NT2/D1 (cell line): ENCODE data around the gene IGSF8.
"Not testable (repeated sequence)": the region's sequence is repeated elsewhere in the genome, so short reads cannot be mapped to it uniquely, and the experiment has no call there.

Source experiments
- DNase-seq: peaks from one replicate; pipeline ENCODE4 v3.0.0-alpha.2; 2011; ENCODE audit warnings: low read depth, low spot score
- H3K27me3 ChIP-seq: 2 replicates; pipeline ENCODE4 v1.6.0; 2011; ENCODE audit warnings: mild to moderate bottlenecking; ENCODE audit not compliant: insufficient read length, insufficient read depth
- H3K36me3 ChIP-seq: 2 replicates; pipeline ENCODE4 v1.6.1; 2011; ENCODE audit warnings: mild to moderate bottlenecking, low read length, mixed read lengths; ENCODE audit not compliant: insufficient read depth, insufficient read length
- H3K4me1 ChIP-seq: 2 replicates; pipeline ENCODE4 v1.5.1; 2011; ENCODE audit not compliant: insufficient read depth, insufficient read length
- H3K4me3 ChIP-seq: 2 replicates; pipeline ENCODE4 v1.5.1; 2011; ENCODE audit warnings: low read depth; ENCODE audit not compliant: insufficient read length
- H3K9ac ChIP-seq: 2 replicates; pipeline ENCODE4 v1.6.0; 2011; ENCODE audit warnings: low read depth; ENCODE audit not compliant: insufficient read length
- H3K9me3 ChIP-seq: 2 replicates; pipeline ENCODE4 v1.5.1; 2011; ENCODE audit warnings: mild to moderate bottlenecking, low read length; ENCODE audit not compliant: insufficient read depth
- SUZ12 ChIP-seq: IDR thresholded peaks from 2 replicates; pipeline ENCODE4 v1.6.1; 2011; ENCODE audit not compliant: insufficient read length, insufficient read depth; ENCODE audit errors: extremely low read depth
- YY1 ChIP-seq: IDR thresholded peaks from 2 replicates; pipeline ENCODE4 v1.6.1; 2011; ENCODE audit not compliant: insufficient read length, insufficient read depth
- ZNF274 ChIP-seq: IDR thresholded peaks from 2 replicates; pipeline ENCODE4 v1.6.1; 2011; ENCODE audit warnings: mild to moderate bottlenecking, low read depth, low read length

IGSF8 gene

GRCh38 chr1:160130486-160130885 lies 32.1 kb upstream of the IGSF8 start:
- Histone ChIP-seq H3K4me3 (no peak overlapping the region), H3K9me3 (no peaks in the 10 kb centered on the region), H3K27me3 (no peaks in the 10 kb centered on the region), H3K36me3 (peaks cover 97% of the 10 kb centered on the region), H3K4me1 (no peaks in the 10 kb centered on the region), H3K9ac (no peak overlapping the region)
- TF ChIP-seq ZNF274: no peak
- no peak for TF ChIP-seq SUZ12
- TF ChIP-seq YY1: no peak
- DNase-seq: no peak

- Histone ChIP-seq H3K9ac (no peak overlapping the region), H3K36me3 (peaks cover 97% of the 10 kb centered on the region), H3K27me3 (no peaks in the 10 kb centered on the region), H3K9me3 (no peaks in the 10 kb centered on the region), H3K4me1 (no peaks in the 10 kb centered on the region), H3K4me3 (no peak overlapping the region)
- no peak for DNase-seq
- TF ChIP-seq YY1 (no peak), ZNF274 (no peak), SUZ12 (no peak)
These were observed 31.5 kb upstream of the IGSF8 start for GRCh38 chr1:160129966-160130365.

GRCh38 chr1:160129558-160129957 lies 31.1 kb upstream of the IGSF8 start:
- Histone ChIP-seq H3K4me1 (no peaks in the 10 kb centered on the region), H3K9ac (no peak overlapping the region), H3K9me3 (no peaks in the 10 kb centered on the region), H3K27me3 (no peaks in the 10 kb centered on the region), H3K4me3 (no peak overlapping the region), H3K36me3 (peaks cover 97% of the 10 kb centered on the region)
- no peak for DNase-seq
- TF ChIP-seq SUZ12 (no peak), ZNF274 (no peak), YY1 (no peak)

- H3K27me3 ChIP-seq: no peaks in the 10 kb centered on the region
- no peak overlapping the region for H3K4me3 ChIP-seq
- H3K36me3 ChIP-seq: peaks cover 97% of the 10 kb centered on the region
- TF ChIP-seq ZNF274 (no peak), YY1 (no peak), SUZ12 (no peak)
- no peak for DNase-seq
- no peak overlapping the region for H3K9ac ChIP-seq
- H3K9me3 ChIP-seq: no peaks in the 10 kb centered on the region
- no peaks in the 10 kb centered on the region for H3K4me1 ChIP-seq
These were observed 30.6 kb upstream of the IGSF8 start for GRCh38 chr1:160129046-160129445.

GRCh38 chr1:160128636-160129035 lies 30.2 kb upstream of the IGSF8 start:
- Histone ChIP-seq H3K4me1 (no peaks in the 10 kb centered on the region), H3K36me3 (peaks cover 98% of the 10 kb centered on the region), H3K27me3 (no peaks in the 10 kb centered on the region), H3K9me3 (no peaks in the 10 kb centered on the region), H3K4me3 (no peak overlapping the region), H3K9ac (no peak overlapping the region)
- TF ChIP-seq ZNF274: no peak
- no peak for TF ChIP-seq YY1
- TF ChIP-seq SUZ12: no peak
- no peak for DNase-seq

GRCh38 chr1:160127865-160128523 lies 29.6 kb upstream of the IGSF8 start:
- Histone ChIP-seq H3K4me1 (no peaks in the 10 kb centered on the region), H3K36me3 (peaks cover 98% of the 10 kb centered on the region), H3K4me3 (no peak overlapping the region), H3K27me3 (no peaks in the 10 kb centered on the region), H3K9ac (no peak overlapping the region), H3K9me3 (no peaks in the 10 kb centered on the region)
- DNase-seq: no peak
- TF ChIP-seq SUZ12 (no peak), ZNF274 (no peak), YY1 (no peak)

- Histone ChIP-seq H3K4me1 (no peaks in the 10 kb centered on the region), H3K9ac (no peak overlapping the region), H3K27me3 (no peaks in the 10 kb centered on the region), H3K36me3 (peaks cover 98% of the 10 kb centered on the region), H3K4me3 (no peak overlapping the region), H3K9me3 (no peaks in the 10 kb centered on the region)
- no peak for DNase-seq
- TF ChIP-seq ZNF274 (no peak), SUZ12 (no peak), YY1 (no peak)
These were observed 29.0 kb upstream of the IGSF8 start for GRCh38 chr1:160127381-160127780.

GRCh38 chr1:160126342-160126741 lies 27.9 kb upstream of the IGSF8 start:
- not testable (repeated sequence) for H3K27me3 ChIP-seq, H3K9ac ChIP-seq, H3K9me3 ChIP-seq, DNase-seq, H3K4me3 ChIP-seq, H3K4me1 ChIP-seq
- peaks cover 98% of the 10 kb centered on the region for H3K36me3 ChIP-seq
